ENCODE measurements around the gene CRP.
"Not testable (repeated sequence)": the region's sequence is repeated elsewhere in the genome, so short reads cannot be mapped to it uniquely, and the experiment has no call there.

Gene CRP, protein sequence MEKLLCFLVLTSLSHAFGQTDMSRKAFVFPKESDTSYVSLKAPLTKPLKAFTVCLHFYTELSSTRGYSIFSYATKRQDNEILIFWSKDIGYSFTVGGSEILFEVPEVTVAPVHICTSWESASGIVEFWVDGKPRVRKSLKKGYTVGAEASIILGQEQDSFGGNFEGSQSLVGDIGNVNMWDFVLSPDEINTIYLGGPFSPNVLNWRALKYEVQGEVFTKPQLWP
- total RNA-seq: 0 reads per million in 2 experiments

DNA sequence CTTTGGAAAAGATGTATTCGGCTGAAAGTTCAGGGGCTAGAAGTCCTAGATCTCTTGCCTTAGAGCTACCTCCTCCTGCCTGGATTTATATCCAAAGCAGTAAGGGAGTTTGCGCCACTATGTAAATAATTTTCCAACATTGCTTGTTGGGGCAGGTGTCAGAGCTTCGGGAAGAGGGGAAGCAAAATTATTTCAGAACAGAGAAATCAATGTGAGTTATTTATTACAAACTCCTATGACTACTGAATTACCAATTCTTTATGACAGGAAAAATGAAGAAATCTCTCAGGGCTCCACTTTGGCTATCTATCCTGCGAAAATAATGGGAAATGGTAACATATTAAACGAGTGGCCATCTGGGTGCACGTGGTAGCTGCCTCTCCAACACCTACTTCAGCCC lies at the start of gene CRP:
CRP (minus strand) TSS at position 61 of the 400 bp plus-strand sequence. CDS start 104 bp downstream, outside the sequence.
- DNase-seq (ENCODE audit: low read depth): no peak

DNA sequence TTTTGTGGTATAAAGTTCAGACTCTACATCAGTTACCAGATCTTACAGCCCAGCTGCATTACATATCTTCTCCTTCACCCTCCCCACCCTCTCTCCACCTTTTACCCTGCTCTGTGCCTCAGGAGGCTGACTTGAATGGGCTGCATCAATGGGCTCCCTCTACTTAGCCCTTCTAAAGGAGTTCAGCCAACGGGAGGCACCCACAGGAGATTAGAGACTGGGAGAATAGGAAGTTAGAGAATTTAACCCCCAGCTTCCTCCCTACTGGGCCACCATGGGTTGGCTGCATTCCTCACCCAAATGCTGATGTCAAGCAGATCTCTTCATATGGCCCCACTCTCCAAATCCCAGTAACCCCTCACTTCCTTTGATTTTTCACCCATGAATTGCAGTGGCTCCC lies 49.3 kb upstream of the CRP start:
- no peak for DNase-seq (ENCODE audit: low read depth)

GRCh38 chr1:159756397-159756796 lies 42.0 kb upstream of the CRP start:
- no peak for DNase-seq (ENCODE audit: low read depth)

DNA sequence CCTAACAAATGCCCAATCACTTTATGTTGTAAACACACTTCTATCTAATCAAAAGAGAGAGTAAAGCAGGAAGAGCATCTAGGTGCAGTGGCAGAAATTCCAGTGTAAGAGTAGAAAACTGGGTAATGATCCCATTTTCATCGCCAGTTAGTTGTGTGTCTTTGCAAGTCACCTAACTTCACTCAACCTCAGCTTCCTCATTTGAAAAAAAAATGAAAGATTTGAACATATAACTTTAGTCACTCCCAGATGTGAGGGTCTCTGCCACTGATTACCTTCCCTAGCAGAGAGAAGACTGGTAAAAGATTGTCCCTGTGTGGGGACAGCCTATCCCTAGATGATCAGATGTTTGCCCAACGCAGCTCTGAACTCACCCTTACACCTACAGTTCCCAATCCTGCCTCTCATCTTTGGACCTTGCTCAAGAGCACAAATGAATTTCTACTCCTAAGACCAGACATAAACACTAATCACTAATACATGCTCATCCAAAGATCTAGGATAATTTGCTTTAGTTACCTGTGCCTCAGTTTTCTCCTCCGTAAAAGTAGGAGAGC lies 41.1 kb upstream of the CRP start:
- DNase-seq (ENCODE audit: low read depth): no peak

DNA sequence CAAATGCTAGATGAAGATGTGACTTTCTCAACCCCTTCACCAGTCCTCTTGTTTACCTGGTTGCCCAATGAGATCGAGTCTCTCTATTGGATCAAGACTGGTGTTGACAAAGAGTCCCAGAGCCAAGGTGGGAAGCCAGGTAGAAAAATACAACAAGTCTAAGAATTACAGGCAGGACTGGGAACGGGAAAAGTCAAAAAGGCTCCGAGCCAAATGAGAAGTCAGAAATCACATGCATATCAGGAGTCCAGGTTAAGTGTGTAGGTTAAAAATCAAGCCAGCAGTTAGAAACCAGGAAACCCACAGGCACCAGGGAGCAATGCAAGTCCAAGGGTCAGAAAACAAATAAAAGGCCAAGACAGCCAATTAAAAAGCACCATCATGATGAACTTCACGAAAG lies 39.0 kb upstream of the CRP start:
- DNase-seq (ENCODE audit: low read depth): no peak

DNA sequence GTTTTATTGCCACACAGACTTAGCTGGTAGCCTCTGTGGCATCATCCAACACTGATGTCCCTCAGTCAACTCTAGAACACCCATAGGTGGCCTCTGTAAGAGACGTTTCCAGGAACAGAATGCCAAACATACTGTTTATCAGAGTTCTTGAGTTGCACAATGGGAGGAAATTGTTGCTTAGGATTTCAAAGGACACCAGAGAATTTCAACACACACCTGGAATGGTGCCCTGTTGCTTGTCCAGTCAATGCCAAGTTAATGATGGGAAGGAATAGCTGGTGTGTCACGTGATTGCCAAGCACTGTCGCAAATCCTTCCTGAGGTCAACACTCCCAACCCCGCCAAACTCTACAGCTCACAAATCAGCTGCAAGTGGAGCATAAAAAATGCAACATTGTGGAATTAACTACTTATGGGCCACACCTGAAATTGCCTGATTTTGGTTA lies 37.8 kb upstream of the CRP start:
- no peak for DNase-seq (ENCODE audit: low read depth)

- no peak for DNase-seq (ENCODE audit: low read depth)
Observed at GRCh38 chr1:159751031-159751430, 36.6 kb upstream of the CRP start.

GRCh38 chr1:159750621-159751020 lies 36.2 kb upstream of the CRP start:
- no peak for DNase-seq (ENCODE audit: low read depth)

GRCh38 chr1:159749630-159750029 lies 35.2 kb upstream of the CRP start:
- DNase-seq (ENCODE audit: low read depth): no peak

DNA sequence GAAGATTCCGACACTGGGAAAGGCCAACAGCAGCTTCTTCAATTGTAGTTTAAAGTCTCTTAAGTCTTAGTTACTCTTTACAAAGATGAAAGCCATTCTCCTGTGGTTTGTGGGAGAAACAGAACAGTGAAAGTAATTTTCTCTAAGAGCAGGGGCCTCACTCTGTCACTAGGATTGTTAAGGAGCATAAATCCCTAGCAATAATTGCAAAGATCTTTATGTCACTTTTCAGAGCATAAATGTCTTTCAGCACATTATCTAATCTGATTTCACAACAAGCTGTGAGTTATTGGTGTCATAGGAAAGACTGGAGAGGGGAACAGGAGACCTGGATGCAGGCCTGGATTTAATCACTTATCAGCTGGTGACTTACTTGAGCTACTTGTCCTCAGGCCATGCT lies 34.0 kb upstream of the CRP start:
- DNase-seq (ENCODE audit: low read depth): no peak

- no peak for DNase-seq (ENCODE audit: low read depth)
Observed at GRCh38 chr1:159746666-159747065, 32.3 kb upstream of the CRP start.

DNA sequence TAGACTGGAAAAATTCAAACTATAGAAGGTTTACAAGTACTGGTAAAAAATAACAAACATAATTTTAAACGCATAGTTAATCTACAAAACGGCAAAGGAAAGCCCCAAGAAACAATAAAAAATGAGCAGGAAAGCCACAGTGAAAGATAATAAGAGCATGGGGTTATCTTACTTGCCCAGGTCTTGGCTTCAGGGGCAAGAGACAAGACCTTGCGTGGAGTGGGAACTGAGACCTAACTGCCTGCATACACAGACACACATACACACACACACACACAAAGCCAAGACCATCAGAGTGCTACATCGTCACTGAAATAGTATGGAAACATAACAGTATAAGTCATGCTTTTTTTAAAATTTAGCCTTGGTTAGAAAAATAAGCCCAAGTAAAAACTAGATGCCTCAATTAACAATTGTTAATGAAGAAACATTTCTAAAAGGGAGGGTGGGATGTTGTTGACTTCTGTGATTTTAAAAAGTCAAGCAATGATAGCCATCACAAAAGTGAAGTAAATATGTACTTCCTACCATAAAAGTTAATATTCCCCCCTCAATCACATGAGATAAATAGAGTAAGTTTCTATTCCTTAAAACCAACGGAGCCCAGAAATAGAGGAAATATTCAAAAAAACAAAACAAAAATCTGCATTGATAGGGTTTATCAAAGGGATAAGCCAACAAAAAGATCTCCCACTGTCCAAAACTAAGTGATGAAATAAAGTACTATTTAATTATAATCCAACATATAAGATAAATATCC lies 29.4 kb upstream of the CRP start:
- DNase-seq (ENCODE audit: low read depth): no peak

DNA sequence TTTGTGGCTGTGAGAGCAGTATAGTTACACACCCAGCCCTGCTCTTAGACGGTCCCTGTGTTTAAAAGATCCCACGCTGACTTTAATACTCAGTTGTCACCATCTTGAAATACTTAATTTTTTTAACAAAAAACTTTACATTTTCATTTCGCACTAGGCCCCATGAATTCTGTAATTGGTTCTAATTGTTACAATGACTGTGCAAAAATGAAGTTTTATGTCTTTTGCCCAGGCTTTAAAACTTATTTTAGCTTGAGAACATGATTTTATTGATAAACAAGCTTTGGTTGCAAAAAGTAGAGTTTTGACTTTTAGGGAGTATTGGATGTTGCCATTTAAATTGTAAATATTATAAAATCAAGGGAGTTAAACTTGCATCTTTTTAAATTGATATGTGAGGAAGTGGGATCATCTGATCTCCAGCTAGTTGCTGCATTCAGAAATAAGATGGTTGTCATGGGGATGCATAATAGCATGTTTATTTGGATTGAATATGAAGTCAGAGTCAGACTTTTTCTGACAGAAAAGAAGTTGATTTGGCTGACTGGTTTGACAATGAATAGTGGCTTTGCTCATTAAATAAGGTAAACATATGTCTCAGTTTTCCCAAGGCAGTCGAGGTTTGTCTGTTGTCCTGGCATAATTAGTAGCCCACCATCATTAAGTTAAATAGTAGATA lies 23.0 kb upstream of the CRP start:
- DNase-seq (ENCODE audit: low read depth): no peak

DNA sequence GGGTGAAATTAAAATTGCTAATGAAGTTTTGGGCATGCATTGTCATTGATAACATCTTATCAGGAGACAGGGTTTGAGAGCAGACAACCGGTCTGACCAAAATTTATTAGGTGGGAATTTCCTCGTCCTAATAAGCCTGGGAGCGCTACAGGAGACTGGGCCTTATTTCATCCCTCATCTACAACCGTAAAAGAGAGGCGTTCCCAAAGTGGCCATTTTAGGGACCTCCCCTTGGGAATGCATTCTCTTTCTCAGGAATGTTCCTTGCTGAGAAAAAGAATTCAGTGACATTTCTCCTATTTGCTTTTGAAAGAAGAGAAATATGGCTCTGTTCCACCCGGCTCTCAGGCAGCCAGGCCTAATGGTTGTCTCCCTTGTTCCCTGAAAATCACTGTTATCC lies 8.8 kb upstream of the CRP start:
- not testable (repeated sequence) for DNase-seq (ENCODE audit: low read depth)

GRCh38 chr1:159719990-159720389 lies 5.6 kb upstream of the CRP start:
- no peak for DNase-seq (ENCODE audit: low read depth)

DNA sequence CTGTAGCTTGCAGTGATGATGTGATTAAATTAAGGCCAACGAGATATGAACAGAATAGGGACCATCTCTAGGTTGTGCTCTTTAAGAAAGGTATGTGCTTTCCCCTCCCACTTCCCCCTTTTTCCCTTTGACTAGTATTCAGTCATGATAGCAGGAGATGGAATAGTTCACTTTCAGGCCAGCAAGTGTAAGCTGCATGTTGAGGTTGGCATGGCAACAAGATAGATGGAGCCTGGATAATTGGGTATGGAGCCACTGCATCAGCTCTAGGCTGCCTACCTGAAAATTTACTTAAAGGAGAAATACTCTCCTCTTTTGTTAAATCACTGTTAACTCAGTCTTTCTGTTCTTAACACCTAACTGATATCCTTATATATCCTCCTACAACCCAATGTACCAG lies 1.5 kb upstream of the CRP start:
- DNase-seq (ENCODE audit: low read depth): no peak

DNA sequence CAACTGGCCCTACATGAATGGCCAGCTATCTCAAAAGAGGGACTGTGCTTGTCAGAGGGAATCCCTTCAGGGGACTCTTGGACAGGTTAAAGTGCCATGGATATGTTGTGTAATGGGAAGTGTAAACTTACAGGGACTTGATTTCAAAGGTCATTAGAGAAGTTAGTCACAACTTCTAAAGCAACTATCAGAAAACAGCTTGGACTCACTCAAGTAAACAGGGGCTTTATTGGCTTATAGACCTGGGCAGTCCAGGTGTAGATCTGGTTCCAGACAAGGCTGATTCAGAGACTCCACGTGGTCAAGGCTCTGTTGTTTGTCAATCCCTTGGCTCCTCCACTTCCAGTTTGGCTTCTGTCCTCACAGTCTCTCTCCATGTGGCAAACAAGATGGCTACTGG lies 2.3 kb downstream of the CRP start:
- no peak for DNase-seq (ENCODE audit: low read depth)

- DNase-seq (ENCODE audit: low read depth): no peak
Observed at GRCh38 chr1:159707472-159708260, 6.7 kb downstream of the CRP start.

GRCh38 chr1:159705904-159706256 lies 8.5 kb downstream of the CRP start:
- DNase-seq (ENCODE audit: low read depth): no peak

- no peak for DNase-seq (ENCODE audit: low read depth)
Observed at GRCh38 chr1:159705251-159705903, 9.0 kb downstream of the CRP start.

DNA sequence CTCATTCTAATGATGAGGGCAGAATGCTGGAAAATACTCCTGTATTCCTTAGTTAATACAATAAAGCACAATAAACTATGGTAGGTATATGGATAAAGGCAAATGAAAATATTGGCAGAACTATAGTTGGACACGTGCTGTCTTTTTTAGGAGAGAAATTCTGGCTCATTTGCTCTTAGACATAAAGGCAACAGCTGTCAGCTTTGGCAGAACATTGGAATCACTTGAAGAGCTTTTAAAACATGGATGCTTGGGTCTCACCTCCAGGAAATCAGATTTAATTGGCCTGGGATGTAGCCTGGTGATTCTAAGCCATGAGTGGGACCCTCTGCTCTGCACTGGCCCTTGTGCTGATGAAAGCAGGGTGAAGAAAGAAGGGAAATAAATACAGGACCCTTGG lies 9.9 kb downstream of the CRP start:
- no peak for DNase-seq (ENCODE audit: low read depth)

DNA sequence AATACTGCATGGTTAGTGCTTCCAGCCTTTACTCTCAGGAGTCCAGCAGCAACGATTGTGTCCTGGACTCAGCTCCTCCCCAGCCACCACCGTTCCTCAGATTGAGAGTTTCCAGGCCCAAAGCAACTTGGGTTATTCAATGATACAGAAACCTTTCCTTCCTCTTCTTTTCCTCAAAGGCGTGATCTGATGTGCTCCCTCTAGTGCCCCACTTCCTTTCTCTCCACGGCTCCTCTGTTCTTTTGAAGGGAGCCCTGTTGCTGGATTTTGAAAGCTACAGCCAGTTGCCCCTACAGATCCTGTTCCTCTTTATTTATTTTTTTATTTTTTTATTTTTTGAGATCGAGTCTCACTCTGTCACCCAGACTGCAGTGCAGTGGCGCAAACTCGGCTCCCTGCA lies 14.1 kb downstream of the CRP start:
- no peak for DNase-seq (ENCODE audit: low read depth)

Data from T follicular helper cell (primary cell).